ENCODE data around the gene NUP214. TPM values are rescaled to one million over a fixed set of nuclear protein-coding genes. Genes with fewer than 3 reads are reported as not detected.

NUP214 gene
- total RNA-seq, 1 donor from 2014 or later, result 67.1 TPM

DNA sequence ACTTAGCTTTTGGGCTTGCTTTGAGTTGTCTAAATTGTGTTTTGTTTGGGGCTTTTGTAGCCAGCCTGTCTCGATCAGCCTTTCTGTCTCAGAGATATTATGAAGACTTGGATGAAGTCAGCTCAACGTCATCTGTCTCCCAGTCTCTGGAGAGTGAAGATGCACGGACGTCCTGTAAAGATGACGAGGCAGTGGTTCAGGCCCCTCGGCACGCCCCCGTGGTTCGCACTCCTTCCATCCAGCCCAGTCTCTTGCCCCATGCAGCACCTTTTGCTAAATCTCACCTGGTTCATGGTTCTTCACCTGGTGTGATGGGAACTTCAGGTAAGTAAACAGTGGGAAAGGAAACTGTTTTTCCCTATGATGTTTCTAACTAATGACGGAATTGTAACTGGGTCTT is 48.6 kb downstream of the NUP214 start:
- H3K27me3 Mint-ChIP-seq, result no peaks in the 10 kb centered on the region
- no peaks in the 10 kb centered on the region for H3K4me1 Mint-ChIP-seq (ENCODE audit: unreplicated experiment)
- H3K9me3 Mint-ChIP-seq, result no peaks in the 10 kb centered on the region
- no peak overlapping the region for H3K4me3 Mint-ChIP-seq
- DNase-seq (ENCODE audit: extremely low spot score, unreplicated experiment), result no peak
- peaks cover 30% of the 10 kb centered on the region for H3K36me3 Mint-ChIP-seq
- TF ChIP-seq, protein P1, sequence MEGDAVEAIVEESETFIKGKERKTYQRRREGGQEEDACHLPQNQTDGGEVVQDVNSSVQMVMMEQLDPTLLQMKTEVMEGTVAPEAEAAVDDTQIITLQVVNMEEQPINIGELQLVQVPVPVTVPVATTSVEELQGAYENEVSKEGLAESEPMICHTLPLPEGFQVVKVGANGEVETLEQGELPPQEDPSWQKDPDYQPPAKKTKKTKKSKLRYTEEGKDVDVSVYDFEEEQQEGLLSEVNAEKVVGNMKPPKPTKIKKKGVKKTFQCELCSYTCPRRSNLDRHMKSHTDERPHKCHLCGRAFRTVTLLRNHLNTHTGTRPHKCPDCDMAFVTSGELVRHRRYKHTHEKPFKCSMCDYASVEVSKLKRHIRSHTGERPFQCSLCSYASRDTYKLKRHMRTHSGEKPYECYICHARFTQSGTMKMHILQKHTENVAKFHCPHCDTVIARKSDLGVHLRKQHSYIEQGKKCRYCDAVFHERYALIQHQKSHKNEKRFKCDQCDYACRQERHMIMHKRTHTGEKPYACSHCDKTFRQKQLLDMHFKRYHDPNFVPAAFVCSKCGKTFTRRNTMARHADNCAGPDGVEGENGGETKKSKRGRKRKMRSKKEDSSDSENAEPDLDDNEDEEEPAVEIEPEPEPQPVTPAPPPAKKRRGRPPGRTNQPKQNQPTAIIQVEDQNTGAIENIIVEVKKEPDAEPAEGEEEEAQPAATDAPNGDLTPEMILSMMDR (conservative IDR thresholded peaks at IDR 0.05), result no peak
- no peak overlapping the region for H3K27ac Mint-ChIP-seq

DNA sequence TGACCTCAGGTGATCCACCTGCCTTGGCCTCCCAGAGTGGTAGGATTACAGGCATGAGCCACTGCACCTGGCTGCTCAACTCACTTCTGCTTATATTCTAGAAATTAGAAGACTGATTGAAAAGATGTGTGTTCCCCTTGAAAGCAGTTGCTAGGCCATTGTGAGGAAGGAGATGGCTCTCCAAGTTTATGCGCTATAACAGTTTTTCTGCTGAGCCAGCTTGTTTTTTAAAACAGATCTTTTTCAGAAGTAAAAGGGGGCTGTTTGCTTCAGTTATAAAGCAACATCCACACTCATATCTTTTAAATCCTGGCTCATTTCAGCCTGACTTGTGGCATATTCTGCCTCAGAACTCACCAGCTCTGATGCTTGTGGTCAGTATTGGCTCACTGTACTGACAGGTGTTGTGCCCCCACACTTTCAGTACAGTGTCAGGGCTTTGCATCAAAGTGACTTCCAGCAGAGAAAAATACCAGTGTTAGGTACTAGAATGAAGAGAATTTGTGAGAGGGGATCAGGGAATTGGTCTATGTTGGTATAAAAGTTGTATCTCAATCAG is 49.4 kb downstream of the NUP214 start:
- TF ChIP-seq, protein P1 (conservative IDR thresholded peaks at IDR 0.05), result no peak
- DNase-seq (ENCODE audit: extremely low spot score, unreplicated experiment), result no peak
- Mint-ChIP-seq H3K27me3 (no peaks in the 10 kb centered on the region), H3K36me3 (peaks cover 34% of the 10 kb centered on the region), H3K4me1 (ENCODE audit: unreplicated experiment) (no peaks in the 10 kb centered on the region), H3K4me3 (no peak overlapping the region), H3K27ac (no peak overlapping the region), H3K9me3 (no peaks in the 10 kb centered on the region)

DNA sequence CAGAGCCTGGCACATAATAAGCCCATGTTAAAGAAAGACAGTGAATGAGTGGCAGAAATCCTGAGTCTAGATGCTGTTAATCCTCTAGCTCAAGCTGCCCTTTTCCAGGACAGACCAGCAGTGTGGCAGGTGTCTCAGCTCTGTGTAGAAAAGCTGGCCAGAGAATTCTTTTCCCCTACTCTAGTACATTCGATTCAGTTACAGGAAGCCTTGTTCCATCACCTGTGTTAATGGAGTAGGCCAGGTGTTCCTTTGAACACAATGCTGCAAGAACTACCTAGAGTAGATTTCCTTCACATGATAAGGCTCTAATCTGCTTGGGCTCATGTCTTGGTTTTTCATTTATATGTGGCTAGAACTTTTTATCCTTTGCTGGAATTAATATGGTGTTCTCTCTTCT is 52.5 kb downstream of the NUP214 start:
- Mint-ChIP-seq H3K9me3 (no peaks in the 10 kb centered on the region), H3K4me1 (ENCODE audit: unreplicated experiment) (no peaks in the 10 kb centered on the region), H3K36me3 (peaks cover 21% of the 10 kb centered on the region), H3K4me3 (no peak overlapping the region), H3K27me3 (no peaks in the 10 kb centered on the region), H3K27ac (no peak overlapping the region)
- DNase-seq (ENCODE audit: extremely low spot score, unreplicated experiment), result no peak
- TF ChIP-seq, protein P1 (conservative IDR thresholded peaks at IDR 0.05), result no peak

DNA sequence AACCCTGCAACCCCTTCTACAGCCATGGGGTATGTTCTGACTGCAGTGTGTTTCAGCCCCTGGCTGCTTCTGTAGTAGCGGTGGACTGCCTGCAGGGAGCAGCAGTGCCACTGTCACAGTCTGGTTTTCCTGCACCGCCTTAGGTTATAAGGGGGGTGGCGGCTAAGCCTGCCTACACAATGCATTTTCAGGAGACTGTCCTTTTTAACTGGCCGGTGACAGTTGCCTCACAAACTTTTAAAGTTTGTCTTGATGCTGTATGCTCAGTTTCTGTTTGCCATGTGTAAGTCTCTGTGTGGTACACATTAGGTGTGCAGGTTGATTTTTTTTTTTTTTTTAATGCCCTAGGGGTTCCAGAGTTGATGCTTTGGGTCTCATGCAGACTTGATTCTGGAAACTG is 53.0 kb downstream of the NUP214 start:
- Mint-ChIP-seq H3K4me3 (no peak overlapping the region), H3K27ac (no peak overlapping the region), H3K4me1 (ENCODE audit: unreplicated experiment) (no peaks in the 10 kb centered on the region), H3K36me3 (peaks cover 21% of the 10 kb centered on the region), H3K9me3 (no peaks in the 10 kb centered on the region), H3K27me3 (no peaks in the 10 kb centered on the region)
- TF ChIP-seq, protein P1 (conservative IDR thresholded peaks at IDR 0.05), result peak; percentile 95
- DNase-seq (ENCODE audit: extremely low spot score, unreplicated experiment), result peak; percentile 79

DNA sequence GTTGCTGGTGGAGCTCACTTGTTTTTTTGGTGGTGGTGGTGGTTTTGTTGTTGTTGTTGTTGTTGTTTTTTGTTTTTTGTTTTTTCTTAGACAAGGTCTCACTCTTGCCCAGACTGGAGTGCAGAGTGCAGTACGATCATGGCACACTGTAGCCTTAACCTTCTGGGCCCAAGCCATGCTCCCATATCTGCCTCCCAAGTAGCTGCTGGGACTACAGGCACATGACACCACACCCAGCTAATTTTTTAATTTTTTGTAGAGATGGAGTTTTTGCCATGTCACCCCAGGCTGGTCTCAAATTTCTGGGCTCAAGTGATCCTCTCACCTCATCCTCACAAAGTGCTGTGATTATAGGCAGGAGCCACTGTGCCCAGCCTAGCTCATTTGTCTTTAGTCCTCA is 53.5 kb downstream of the NUP214 start:
- TF ChIP-seq, protein P1 (conservative IDR thresholded peaks at IDR 0.05), result no peak
- Mint-ChIP-seq H3K27me3 (no peaks in the 10 kb centered on the region), H3K9me3 (no peaks in the 10 kb centered on the region), H3K36me3 (peaks cover 20% of the 10 kb centered on the region), H3K4me1 (ENCODE audit: unreplicated experiment) (no peaks in the 10 kb centered on the region), H3K4me3 (no peak overlapping the region), H3K27ac (no peak overlapping the region)
- no peak for DNase-seq (ENCODE audit: extremely low spot score, unreplicated experiment)
